Nephron (organoid): ENCODE measurements around the gene CUEDC1.

ENCODE experiments used
- H3K27ac Mint-ChIP-seq, 3 experiments: 2 replicates each; pipeline ENCODE4 v1.8.0; 2020; ENCODE audit warnings: mixed read lengths in 3 of 3, mild to moderate bottlenecking in 2 of 3, moderate library complexity in 1 of 3
- H3K27me3 Mint-ChIP-seq: 2 replicates; pipeline ENCODE4 v1.8.0; 2021; ENCODE audit warnings: low read depth, mild to moderate bottlenecking, moderate library complexity, mixed read lengths
- H3K36me3 Mint-ChIP-seq: 2 replicates; pipeline ENCODE4 v1.8.0; 2020; ENCODE audit warnings: low read depth, mixed read lengths
- H3K4me1 Mint-ChIP-seq: 2 replicates; pipeline ENCODE4 v1.8.0; 2020; ENCODE audit warnings: mixed read lengths
- H3K4me3 Mint-ChIP-seq, 3 experiments: 2 replicates each; pipeline ENCODE4 v1.8.0; 2020; ENCODE audit warnings: mild to moderate bottlenecking in 3 of 3, mixed read lengths in 3 of 3, moderate library complexity in 2 of 3
- H3K9me3 Mint-ChIP-seq: 2 replicates; pipeline ENCODE4 v1.8.0; 2020; ENCODE audit warnings: mixed read lengths
- CTCF ChIP-seq, 3 experiments: fragments of 200-600 bp; sonication (generic); IDR thresholded peaks; one replicate each; pipeline ENCODE4 v1.5.0; 2021; ENCODE audit warnings: antibody characterized with exemption in 3 of 3; ENCODE audit not compliant: unreplicated experiment in 3 of 3

CUEDC1 gene

GRCh38 chr17:57993471-57994365, 38.5 kb upstream of the CUEDC1 start:
- H3K9me3 Mint-ChIP-seq, result no peaks in the 10 kb centered on the region
- H3K27ac Mint-ChIP-seq, result peak overlapping the region in 2 of 3 experiments; percentile 50 to 73
- TF ChIP-seq CTCF (IDR thresholded peaks at IDR 0.05; ENCODE audit: unreplicated experiment in 3 of 3), result no peak
- no peaks in the 10 kb centered on the region for H3K27me3 Mint-ChIP-seq
- H3K36me3 Mint-ChIP-seq, result peaks cover 16% of the 10 kb centered on the region
- peaks cover 60% of the 10 kb centered on the region for H3K4me1 Mint-ChIP-seq
- peak overlapping the region in 1 of 3 experiments; percentile 10 for H3K4me3 Mint-ChIP-seq

- peaks cover 4% of the 10 kb centered on the region for H3K36me3 Mint-ChIP-seq
- no peak overlapping the region for H3K4me3 Mint-ChIP-seq
- peaks cover 67% of the 10 kb centered on the region for H3K4me1 Mint-ChIP-seq
- TF ChIP-seq CTCF (IDR thresholded peaks at IDR 0.05; ENCODE audit: unreplicated experiment in 3 of 3), result no peak
- H3K27me3 Mint-ChIP-seq, result no peaks in the 10 kb centered on the region
- no peak overlapping the region for H3K27ac Mint-ChIP-seq
- H3K9me3 Mint-ChIP-seq, result no peaks in the 10 kb centered on the region
Observed at GRCh38 chr17:57991537-57991936, 36.3 kb upstream of the CUEDC1 start.

GRCh38 chr17:57990037-57990436, 34.8 kb upstream of the CUEDC1 start:
- TF ChIP-seq CTCF (IDR thresholded peaks at IDR 0.05; ENCODE audit: unreplicated experiment in 3 of 3), result no peak
- Mint-ChIP-seq H3K27ac (peak overlapping the region; percentile 97 to 99 (median 98)), H3K4me1 (peaks cover 76% of the 10 kb centered on the region), H3K9me3 (no peaks in the 10 kb centered on the region), H3K36me3 (no peaks in the 10 kb centered on the region), H3K4me3 (peak overlapping the region; percentile 92 to 95 (median 93)), H3K27me3 (no peaks in the 10 kb centered on the region)

GRCh38 chr17:57988301-57989250, 33.4 kb upstream of the CUEDC1 start:
- Mint-ChIP-seq H3K9me3 (no peaks in the 10 kb centered on the region), H3K27ac (peak overlapping the region; percentile 97 to 99 (median 98)), H3K27me3 (no peaks in the 10 kb centered on the region), H3K36me3 (no peaks in the 10 kb centered on the region), H3K4me3 (peak overlapping the region; percentile 92 to 95 (median 93)), H3K4me1 (peaks cover 81% of the 10 kb centered on the region)
- TF ChIP-seq CTCF (IDR thresholded peaks at IDR 0.05; ENCODE audit: unreplicated experiment in 3 of 3), result peak in 1 of 3 experiments; percentile 17

GRCh38 chr17:57987581-57988300, 32.5 kb upstream of the CUEDC1 start, which contains the start of gene VEZF1:
VEZF1 (minus strand) TSS chr17:57988254; CDS start chr17:57988111, 143 bp downstream.
- no peak for TF ChIP-seq CTCF (IDR thresholded peaks at IDR 0.05; ENCODE audit: unreplicated experiment in 3 of 3)
- H3K9me3 Mint-ChIP-seq, result no peaks in the 10 kb centered on the region
- H3K27me3 Mint-ChIP-seq, result no peaks in the 10 kb centered on the region
- peaks cover 1% of the 10 kb centered on the region for H3K36me3 Mint-ChIP-seq
- H3K4me3 Mint-ChIP-seq, result peak within 1 kb of the TSS; percentile 94 to 95 (median 94)
- H3K27ac Mint-ChIP-seq, result peak within 1 kb of the TSS; percentile 97 to 99 (median 98)
- H3K4me1 Mint-ChIP-seq, result peaks cover 84% of the 10 kb centered on the region
